HG03565 (cell line): ENCODE results near the gene ELP4.
A peak's percentile ranks its signal among the peaks of the same experiment; 100 is the strongest.
"Not testable (repeated sequence)": the region's sequence is repeated elsewhere in the genome, so short reads cannot be mapped to it uniquely, and the experiment has no call there.

Experiments
- ATAC-seq: cut with Tn5 transposase; IDR thresholded peaks from one replicate; pipeline ENCODE4 v1.9.1; 2021; ENCODE audit warnings: mild to moderate bottlenecking, moderate library complexity; ENCODE audit not compliant: unreplicated experiment

The ELP4 gene

GRCh38 chr11:31509429-31510345 lies at the start of gene ELP4, which contains the start of gene IMMP1L:
TSS of gene ELP4 (plus strand) at chr11:31509767. CDS start at chr11:31509785, 18 bp downstream.
TSS of gene IMMP1L (minus strand) at chr11:31509622. CDS start at chr11:31463276, 46,346 bp downstream.
- ATAC-seq = peak; percentile 99

GRCh38 chr11:31464436-31464835 lies 45.1 kb upstream of the ELP4 start:
- no peak for ATAC-seq

GRCh38 chr11:31474083-31474482 lies 35.5 kb upstream of the ELP4 start:
- ATAC-seq = no peak

- no peak for ATAC-seq
Measured at GRCh38 chr11:31477528-31478222, 31.9 kb upstream of the ELP4 start.

- ATAC-seq = no peak
Measured at GRCh38 chr11:31478223-31478590, 31.4 kb upstream of the ELP4 start.

- no peak for ATAC-seq
Measured at GRCh38 chr11:31479066-31479465, 30.5 kb upstream of the ELP4 start.

GRCh38 chr11:31480930-31481329 lies 28.6 kb upstream of the ELP4 start:
- ATAC-seq = no peak

- no peak for ATAC-seq
Measured at GRCh38 chr11:31484497-31484896, 25.1 kb upstream of the ELP4 start.

- ATAC-seq = no peak
Measured at GRCh38 chr11:31487848-31488247, 21.7 kb upstream of the ELP4 start.

GRCh38 chr11:31492320-31492913 lies 17.1 kb upstream of the ELP4 start:
- no peak for ATAC-seq

GRCh38 chr11:31493235-31493634 lies 16.3 kb upstream of the ELP4 start:
- no peak for ATAC-seq

GRCh38 chr11:31493762-31494161 lies 15.8 kb upstream of the ELP4 start:
- ATAC-seq = not testable (repeated sequence)

- ATAC-seq = no peak
Measured at GRCh38 chr11:31499576-31500178, 9.9 kb upstream of the ELP4 start.

- no peak for ATAC-seq
Measured at GRCh38 chr11:31500560-31500959, 9.0 kb upstream of the ELP4 start.

GRCh38 chr11:31509051-31509428 lies 527 bp upstream of the ELP4 start:
- no peak for ATAC-seq

- no peak for ATAC-seq
Measured at GRCh38 chr11:31512117-31512516, 2.5 kb downstream of the ELP4 start.

GRCh38 chr11:31521497-31522150 lies 12.1 kb downstream of the ELP4 start:
- ATAC-seq = no peak

- no peak for ATAC-seq
Measured at GRCh38 chr11:31529189-31529588, 19.6 kb downstream of the ELP4 start.

GRCh38 chr11:31529701-31530100 lies 20.1 kb downstream of the ELP4 start:
- peak; percentile 60 for ATAC-seq

- ATAC-seq = no peak
Measured at GRCh38 chr11:31531293-31531692, 21.7 kb downstream of the ELP4 start.

- no peak for ATAC-seq
Measured at GRCh38 chr11:31535479-31535878, 25.9 kb downstream of the ELP4 start.
